ENCODE measurements around the gene EEFSEC.

The EEFSEC gene

DNA sequence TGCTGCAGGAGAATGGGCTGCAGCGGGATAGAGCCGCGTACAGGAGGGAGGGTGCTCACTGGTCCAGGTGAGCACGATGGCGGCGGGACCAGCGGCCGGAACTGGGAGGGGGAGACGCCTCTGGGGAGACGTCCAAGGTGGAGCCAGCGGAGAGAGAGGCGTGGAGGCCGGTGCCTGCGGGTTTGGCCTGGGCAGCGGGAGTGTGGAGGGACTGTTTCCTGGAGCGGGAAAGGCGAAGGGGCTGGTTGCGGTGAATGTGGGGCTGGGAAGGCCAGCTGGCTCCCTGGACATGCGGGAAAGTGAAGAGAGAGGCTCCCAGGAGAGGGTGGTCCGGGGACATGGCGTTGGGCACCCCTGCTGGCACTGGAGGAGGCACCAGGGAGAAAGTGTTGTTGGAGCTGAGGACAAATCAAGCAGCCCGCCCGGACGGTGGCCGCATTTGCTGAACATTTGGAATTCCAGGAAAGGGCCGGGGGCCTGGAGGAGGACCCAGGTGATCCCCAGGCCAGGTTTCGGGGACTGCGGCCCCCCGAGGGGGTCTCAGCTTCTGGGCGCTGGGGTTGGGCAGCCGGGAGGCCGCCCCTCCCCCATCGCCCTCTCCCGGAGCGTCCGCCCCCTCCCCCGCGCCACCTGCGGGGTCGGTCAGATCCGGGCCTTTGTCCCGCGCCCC lies 279.2 kb downstream of the EEFSEC start:
- peaks cover 2% of the 10 kb centered on the region for H3K27me3 ChIP-seq (replicated peaks; ENCODE audit: control insufficient read depth, insufficient read depth, low read length)
- no peak overlapping the region for H3K4me3 ChIP-seq (replicated peaks; ENCODE audit: low read depth, low read length)
- no peak for DNase-seq (ENCODE audit: extremely low read depth, insufficient read length)
- H3K36me3 ChIP-seq (ENCODE audit: control insufficient read depth, insufficient read depth, low read length) = no peaks in the 10 kb centered on the region
- TF ChIP-seq, protein P1, sequence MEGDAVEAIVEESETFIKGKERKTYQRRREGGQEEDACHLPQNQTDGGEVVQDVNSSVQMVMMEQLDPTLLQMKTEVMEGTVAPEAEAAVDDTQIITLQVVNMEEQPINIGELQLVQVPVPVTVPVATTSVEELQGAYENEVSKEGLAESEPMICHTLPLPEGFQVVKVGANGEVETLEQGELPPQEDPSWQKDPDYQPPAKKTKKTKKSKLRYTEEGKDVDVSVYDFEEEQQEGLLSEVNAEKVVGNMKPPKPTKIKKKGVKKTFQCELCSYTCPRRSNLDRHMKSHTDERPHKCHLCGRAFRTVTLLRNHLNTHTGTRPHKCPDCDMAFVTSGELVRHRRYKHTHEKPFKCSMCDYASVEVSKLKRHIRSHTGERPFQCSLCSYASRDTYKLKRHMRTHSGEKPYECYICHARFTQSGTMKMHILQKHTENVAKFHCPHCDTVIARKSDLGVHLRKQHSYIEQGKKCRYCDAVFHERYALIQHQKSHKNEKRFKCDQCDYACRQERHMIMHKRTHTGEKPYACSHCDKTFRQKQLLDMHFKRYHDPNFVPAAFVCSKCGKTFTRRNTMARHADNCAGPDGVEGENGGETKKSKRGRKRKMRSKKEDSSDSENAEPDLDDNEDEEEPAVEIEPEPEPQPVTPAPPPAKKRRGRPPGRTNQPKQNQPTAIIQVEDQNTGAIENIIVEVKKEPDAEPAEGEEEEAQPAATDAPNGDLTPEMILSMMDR (IDR thresholded peaks at IDR 0.05; ENCODE audit: insufficient read depth, low read length, poor library complexity, severe bottlenecking) = no peak

DNA sequence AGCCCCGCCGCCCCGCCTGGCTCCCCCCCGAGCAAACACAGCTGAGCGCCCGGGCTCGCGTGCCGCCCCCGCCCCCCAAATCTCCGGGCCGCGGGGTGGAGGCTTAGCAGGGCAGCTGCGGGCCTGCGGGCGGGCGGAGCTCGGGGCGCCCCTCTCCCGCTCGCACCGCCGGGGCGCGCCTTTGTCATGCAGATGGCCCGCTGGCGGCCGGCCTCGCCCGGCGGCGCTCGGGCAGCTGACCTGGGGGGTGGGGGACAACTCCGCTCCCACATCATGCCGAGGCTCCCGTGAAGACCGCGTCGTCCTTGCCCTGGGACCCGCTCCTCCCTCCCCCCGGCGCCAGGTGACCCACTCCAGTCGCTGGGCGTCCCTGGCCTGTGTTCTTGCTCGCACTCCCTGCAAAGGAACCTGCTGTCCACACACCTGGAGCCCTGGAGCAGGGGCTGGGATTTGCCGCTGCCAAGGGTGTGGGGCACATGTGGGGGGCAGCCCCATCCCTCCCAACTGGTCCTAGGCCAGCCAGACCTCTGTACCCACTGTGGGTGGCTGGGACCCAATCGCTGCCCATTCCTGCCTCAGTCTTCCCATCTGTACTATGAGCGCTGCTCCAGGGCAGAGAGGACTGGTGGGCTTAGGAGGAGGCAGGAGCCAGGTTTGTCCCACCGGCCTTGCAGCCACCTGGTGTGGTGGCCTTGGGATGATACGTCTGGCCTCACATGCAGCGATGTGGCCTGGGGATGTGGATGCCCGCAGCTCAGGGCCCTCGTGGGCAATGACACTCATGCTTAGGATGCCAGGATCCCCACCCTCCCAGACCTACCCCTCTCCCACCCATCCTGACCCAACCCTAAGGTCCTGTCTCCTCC lies 279.9 kb downstream of the EEFSEC start:
- H3K4me3 ChIP-seq (replicated peaks; ENCODE audit: low read depth, low read length) = no peak overlapping the region
- no peak for DNase-seq (ENCODE audit: extremely low read depth, insufficient read length)
- TF ChIP-seq, protein P1 (IDR thresholded peaks at IDR 0.05; ENCODE audit: insufficient read depth, low read length, poor library complexity, severe bottlenecking) = no peak
- H3K36me3 ChIP-seq (ENCODE audit: control insufficient read depth, insufficient read depth, low read length) = no peaks in the 10 kb centered on the region
- peaks cover 2% of the 10 kb centered on the region for H3K27me3 ChIP-seq (replicated peaks; ENCODE audit: control insufficient read depth, insufficient read depth, low read length)

DNA sequence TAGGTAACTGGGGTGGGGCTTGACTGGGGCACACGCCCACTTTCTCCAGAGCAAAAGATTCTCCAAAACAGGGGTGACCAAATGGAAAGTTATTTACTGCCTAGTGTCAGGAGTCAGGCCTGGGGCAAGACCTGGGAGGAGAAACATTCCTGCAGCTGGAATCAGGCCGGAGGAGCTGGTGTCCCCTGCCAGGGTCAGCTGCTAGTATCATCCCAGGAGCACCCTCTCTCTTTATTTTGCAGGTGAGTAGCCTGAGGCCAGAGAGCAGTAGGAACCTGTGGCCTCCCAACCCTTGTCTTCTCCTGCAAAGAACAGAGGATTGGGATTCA lies 280.5 kb downstream of the EEFSEC start:
- Histone ChIP-seq H3K27me3 (replicated peaks; ENCODE audit: control insufficient read depth, insufficient read depth, low read length) (peaks cover 2% of the 10 kb centered on the region), H3K4me3 (replicated peaks; ENCODE audit: low read depth, low read length) (no peak overlapping the region), H3K36me3 (ENCODE audit: control insufficient read depth, insufficient read depth, low read length) (no peaks in the 10 kb centered on the region)
- no peak for DNase-seq (ENCODE audit: extremely low read depth, insufficient read length)
- TF ChIP-seq, protein P1 (IDR thresholded peaks at IDR 0.05; ENCODE audit: insufficient read depth, low read length, poor library complexity, severe bottlenecking) = no peak

DNA sequence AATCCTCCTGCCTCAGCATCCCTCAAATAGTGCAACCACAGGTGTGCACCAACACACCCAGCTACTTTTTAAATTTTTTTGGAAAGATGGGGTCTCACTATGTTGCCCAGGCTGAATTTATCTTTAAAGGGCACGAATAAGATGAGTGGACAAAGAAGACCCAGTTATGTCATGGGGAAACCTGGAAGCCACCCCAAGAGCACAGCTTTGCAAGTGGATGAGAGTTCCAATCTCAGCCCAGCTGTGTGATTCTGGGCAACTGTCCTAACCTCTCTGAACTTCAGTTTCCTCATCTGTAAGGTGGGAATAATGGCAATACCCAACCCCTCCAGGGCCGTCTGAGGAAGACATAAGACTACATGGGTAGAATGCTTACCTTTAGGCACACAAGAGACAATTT lies 281.2 kb downstream of the EEFSEC start:
- no peaks in the 10 kb centered on the region for H3K36me3 ChIP-seq (ENCODE audit: control insufficient read depth, insufficient read depth, low read length)
- no peak overlapping the region for H3K4me3 ChIP-seq (replicated peaks; ENCODE audit: low read depth, low read length)
- TF ChIP-seq, protein P1 (IDR thresholded peaks at IDR 0.05; ENCODE audit: insufficient read depth, low read length, poor library complexity, severe bottlenecking) = no peak
- no peak for DNase-seq (ENCODE audit: extremely low read depth, insufficient read length)
- H3K27me3 ChIP-seq (replicated peaks; ENCODE audit: control insufficient read depth, insufficient read depth, low read length) = peaks cover 2% of the 10 kb centered on the region

DNA sequence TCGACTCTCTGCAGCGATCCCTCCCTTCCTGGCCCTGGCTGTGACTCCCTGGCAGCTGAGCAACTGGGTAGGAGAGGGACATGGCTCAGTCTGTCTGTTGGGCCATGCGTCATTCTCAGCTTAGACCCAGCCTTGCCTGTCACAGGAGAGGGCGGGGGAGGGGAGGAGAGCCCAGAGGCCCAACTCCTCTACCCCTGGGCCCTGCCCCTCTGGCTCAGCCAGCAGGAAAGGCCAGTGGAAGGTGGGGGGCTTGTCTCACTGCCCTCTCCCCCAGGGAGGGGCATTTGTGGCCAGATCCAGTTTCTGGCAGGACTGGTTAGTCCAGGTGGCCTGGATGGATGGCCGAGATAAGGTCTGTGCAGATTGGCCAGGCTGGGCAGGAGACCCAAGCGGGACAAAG lies 281.8 kb downstream of the EEFSEC start:
- DNase-seq (ENCODE audit: extremely low read depth, insufficient read length) = no peak
- Histone ChIP-seq H3K27me3 (replicated peaks; ENCODE audit: control insufficient read depth, insufficient read depth, low read length) (peaks cover 2% of the 10 kb centered on the region), H3K36me3 (ENCODE audit: control insufficient read depth, insufficient read depth, low read length) (no peaks in the 10 kb centered on the region), H3K4me3 (replicated peaks; ENCODE audit: low read depth, low read length) (no peak overlapping the region)
- TF ChIP-seq, protein P1 (IDR thresholded peaks at IDR 0.05; ENCODE audit: insufficient read depth, low read length, poor library complexity, severe bottlenecking) = no peak
